ENCODE data around the gene CD207.

- no peak for TF ChIP-seq POLR2A (IDR thresholded peaks at IDR 0.05)
- no peak for TF ChIP-seq CTCF (IDR thresholded peaks at IDR 0.05)
- TF ChIP-seq POLR2AphosphoS5 (IDR thresholded peaks at IDR 0.05): no peak
Measured at GRCh38 chr2:70842401-70842800, 6.8 kb upstream of the CD207 start.

Data from breast epithelium (tissue), 3 donors.